Activated CD4-positive, alpha-beta T cell treated with anti-CD3 and anti-CD28 coated beads for 4 hours (primary cell): Measurements from ENCODE around the gene RAB11FIP5.
"Not testable (repeated sequence)": the region's sequence is repeated elsewhere in the genome, so short reads cannot be mapped to it uniquely, and the experiment has no call there.

Experiments used
- DNase-seq, 2 donors: peaks; one replicate each; pipeline ENCODE4 v3.0.0-alpha.2; 2020

The RAB11FIP5 gene

GRCh38 chr2:73112913-73113854, at the start of gene RAB11FIP5:
Gene RAB11FIP5, minus strand, starts transcription at chr2:73112948. Its CDS starts 171 bp downstream, at chr2:73112777.
- DNase-seq = peak; percentile 75 to 80

- no peak for DNase-seq
Observed at GRCh38 chr2:73156539-73157124, 43.9 kb upstream of the RAB11FIP5 start.

DNA sequence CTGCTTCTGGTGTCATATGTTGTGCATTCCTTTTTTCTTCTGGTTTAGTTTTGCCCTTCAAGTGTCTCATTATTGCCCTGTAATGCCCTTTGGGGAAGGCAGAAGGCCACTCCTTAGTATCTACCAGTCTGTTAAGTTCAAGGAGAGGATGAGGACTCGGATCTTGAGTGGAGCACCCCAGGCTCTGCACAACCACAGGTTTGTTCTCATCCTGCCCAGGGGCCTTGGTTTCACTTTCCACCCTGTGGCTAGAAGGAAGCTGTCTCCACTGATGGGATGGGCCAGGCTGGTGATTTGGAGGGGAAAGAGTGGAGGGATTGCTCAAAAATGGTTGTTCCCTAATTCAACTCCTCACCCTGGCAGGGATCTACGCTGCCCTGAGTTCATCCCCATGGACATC, 30.2 kb upstream of the RAB11FIP5 start:
- no peak for DNase-seq

GRCh38 chr2:73141896-73142295, 29.1 kb upstream of the RAB11FIP5 start:
- DNase-seq = no peak

- DNase-seq = no peak
Observed at GRCh38 chr2:73135236-73135635, 22.5 kb upstream of the RAB11FIP5 start.

DNA sequence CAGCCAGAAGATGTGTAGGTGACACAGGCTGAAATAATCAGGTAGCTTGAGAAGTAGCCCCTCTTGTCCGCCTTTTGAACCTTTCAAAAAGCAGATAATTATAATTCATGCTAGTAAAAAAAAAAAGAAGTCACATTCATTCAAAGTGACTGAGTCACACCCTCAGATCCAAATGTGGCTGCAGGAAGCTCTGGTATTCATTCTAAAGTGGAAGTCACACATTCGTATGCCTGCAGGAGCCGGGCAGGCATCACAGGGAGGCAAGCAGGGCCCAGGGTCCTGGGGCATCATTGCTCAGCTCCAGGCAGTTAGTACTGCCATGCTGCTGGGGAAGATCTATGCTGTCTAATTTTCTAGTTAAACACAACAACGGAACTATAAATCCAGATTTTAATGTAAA, 21.7 kb upstream of the RAB11FIP5 start:
- no peak for DNase-seq

- no peak for DNase-seq
Observed at GRCh38 chr2:73133566-73134197, 20.9 kb upstream of the RAB11FIP5 start.

- no peak for DNase-seq
Observed at GRCh38 chr2:73131807-73132206, 19.1 kb upstream of the RAB11FIP5 start.

DNA sequence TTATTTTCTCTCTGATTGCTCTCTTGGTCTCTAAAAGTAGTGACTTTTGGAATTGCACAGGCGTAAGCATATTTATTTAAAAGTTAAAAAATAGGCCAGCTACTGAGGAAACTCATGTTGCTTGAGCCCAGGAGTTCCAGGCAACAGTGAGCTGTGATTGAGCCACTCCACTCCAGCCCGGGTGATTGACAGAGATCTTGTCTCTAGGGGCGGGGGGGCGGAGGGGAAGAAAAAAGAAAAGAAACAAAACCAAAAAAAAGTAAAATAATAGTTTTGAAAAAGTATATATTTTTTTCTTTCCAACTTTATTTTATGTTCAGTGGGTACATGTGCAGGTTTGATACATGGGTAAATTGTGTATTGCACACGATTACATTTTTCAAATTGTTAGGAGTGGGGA, 18.0 kb upstream of the RAB11FIP5 start:
- DNase-seq = no peak

- DNase-seq = no peak
Observed at GRCh38 chr2:73128841-73129535, 16.2 kb upstream of the RAB11FIP5 start.

DNA sequence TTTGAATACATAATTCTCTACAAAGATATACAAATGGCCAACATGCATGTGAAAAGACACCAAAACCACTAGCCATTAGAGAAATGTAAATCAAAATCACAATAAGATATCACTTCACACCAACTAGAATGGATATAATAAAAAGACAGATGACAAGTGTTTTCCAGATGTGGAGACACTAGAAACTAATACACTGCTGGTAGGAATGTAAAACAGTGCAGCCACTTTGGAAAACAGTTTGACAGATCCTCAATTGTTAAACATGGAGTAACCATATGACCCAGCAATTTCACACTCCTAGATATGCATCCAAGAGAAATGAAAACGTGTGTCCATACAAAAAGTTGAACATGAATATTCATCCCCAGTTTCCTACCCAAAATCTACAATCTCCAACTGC, 9.8 kb upstream of the RAB11FIP5 start:
- no peak for DNase-seq

- not testable (repeated sequence) for DNase-seq
Observed at GRCh38 chr2:73119611-73120239, 7.0 kb upstream of the RAB11FIP5 start.

GRCh38 chr2:73117441-73117840, 4.7 kb upstream of the RAB11FIP5 start:
- DNase-seq = no peak

- no peak for DNase-seq
Observed at GRCh38 chr2:73116182-73116960, 3.6 kb upstream of the RAB11FIP5 start.

GRCh38 chr2:73114273-73114867, 1.6 kb upstream of the RAB11FIP5 start:
- DNase-seq = no peak

DNA sequence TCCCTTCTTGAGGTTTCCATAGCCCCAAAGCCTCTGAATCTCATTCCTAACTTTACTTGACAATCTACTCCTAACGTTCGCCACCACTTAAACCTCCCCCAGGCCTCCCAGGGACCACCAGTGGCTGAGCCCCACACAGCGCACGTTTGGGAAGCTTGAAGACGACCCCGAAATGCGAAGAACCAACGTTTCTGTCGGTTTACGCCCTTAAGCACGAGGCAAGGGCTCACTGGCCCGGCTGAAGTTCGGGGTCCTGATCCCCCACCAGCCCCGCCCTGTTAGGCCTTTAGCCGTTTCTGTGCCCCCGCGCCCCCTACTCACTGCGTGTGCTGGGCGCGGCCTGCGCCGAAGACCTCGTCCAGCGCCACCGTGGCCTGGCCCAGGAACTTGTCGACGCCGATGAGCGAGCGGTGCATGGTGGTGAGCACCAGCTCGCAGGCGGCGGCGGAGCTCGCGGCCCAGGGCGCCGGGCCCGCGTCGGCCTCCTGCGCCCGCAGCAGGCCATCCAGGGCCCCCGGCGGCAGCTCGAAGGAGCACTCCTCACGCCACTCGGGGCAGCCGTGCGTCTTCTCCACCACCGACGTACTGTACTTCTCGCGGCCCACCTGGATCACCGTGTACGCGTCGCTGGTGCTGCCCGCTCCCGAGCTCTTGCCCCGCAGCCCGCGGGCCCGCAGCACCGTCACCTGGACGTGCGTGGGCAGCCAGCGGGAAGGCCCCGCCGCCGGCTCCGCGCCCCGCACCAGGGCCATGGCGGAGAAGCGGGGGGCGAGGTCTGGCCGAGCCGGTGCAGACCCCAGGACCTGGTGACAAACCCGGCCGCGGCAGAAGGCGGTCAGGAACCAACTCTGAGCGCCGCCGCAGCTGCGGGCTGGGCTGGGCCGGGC, 479 bp downstream of the RAB11FIP5 start:
- peak; percentile 14 to 25 for DNase-seq

DNA sequence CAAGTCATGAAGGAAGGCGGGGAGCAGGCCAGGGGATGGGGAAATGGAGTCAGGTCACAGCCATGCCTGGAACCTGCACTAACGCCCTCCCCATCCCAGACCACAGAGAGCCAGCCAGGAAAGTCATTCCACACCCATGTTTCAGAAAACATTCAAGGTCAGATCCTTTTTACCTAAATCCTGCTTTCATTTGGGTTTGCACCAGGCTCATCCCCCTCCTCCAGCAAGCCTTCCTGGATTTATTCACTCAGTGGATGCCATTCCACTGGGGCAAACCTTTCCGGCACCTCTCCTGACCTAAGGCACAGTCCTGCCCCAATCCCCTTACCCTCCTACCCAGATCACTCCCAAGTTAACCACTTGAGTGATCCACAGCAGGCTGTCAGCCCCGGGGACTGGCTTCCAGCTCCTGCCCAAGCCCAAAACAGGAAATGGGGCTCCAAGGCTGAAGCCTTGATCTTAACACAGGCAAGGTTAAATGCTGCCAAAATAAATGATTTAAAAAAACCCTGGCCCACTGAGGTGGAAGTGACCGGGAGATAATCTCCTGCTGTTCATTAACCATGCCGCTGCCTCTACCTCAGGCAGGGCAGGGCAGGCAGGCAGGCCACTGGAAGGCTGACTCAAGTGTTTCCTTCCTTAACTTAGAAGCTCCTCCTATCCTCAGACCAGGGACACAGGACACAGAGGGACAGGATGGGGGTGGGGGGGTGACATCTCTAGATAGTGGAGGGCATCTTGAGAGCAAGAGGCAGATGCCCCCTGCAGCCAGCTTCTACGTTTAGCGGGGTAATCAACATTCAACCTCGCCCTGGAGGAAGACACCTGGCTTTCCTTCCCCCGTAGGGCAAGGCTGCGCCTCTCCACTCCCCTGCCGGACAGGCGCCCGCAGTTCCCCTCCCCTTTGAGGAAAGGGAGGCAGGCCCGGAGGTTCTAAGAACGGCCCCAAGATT, 1.4 kb downstream of the RAB11FIP5 start:
- no peak for DNase-seq

DNA sequence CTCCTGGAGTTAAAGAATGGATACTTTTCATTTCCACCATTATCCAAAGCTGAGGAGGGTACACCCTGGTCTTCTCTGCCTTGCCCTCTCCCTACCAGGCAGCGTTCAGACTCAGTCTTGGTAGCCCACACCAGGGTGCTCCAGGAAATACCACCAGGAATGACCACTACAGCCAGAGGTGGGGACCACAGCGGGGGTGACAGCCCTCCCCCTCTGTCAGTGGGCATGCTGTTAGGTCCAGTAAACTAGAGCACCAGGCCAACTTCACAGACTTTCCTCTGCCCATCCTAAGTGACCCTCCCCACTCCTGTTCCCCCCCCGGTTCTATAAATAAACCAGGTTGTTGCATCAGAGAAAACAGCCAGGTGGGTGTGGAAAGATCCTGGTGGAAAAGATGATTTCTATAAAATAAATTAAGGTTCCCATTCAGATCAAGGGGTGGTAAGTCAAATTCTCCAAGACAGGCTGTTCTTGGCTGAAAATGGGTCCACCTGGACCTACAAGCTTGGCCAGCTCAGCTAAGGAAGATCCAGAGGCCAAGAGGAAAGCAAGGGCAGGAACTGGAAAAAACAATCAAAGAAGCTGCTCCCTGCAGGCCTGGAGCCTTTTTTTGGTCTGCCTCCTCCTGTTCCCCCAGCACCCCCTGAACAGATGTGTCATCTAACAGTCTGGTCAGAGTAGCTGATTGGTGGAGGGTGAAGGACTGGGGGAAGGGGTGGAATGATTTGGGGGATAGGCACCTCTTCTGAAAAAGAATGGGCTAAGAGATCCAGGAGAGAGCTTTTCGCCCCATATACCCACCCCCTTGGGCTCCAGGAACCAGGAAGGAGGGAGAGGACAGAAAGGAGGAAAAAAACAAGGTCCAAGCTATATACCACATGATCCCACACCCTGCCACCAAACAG, 2.3 kb downstream of the RAB11FIP5 start:
- no peak for DNase-seq
